HCT116 (cell line): Measurements from ENCODE around the gene LRBA. TPM values are rescaled to one million over a fixed set of nuclear protein-coding genes. Genes with fewer than 3 reads are reported as not detected.

Experiments
- ATAC-seq: fragments of 200-7000 bp; cut with Tn5 transposase; 2 replicates; pipeline ENCODE4 v1.9.1; 2020; ENCODE audit warnings: mild to moderate bottlenecking, moderate library complexity
- BruUV-seq: library from RNA; stranded (reverse); fragments of 400-500 nt; replicated peaks from 2 replicates; lab custom pipeline; 2021; lab: Mats Ljungman, UMichigan
- CTCF ChIA-PET: fragments of 300-600 bp; sonication (Branson Sonifier 250); formaldehyde crosslinking; loops from one replicate; lab custom pipeline; 2021; ENCODE audit warnings: antibody characterized with exemption; lab: Charles Lee
- POLR2A ChIA-PET: fragments of 300-600, 350-600 bp; sonication (Branson Sonifier 250); formaldehyde crosslinking; loops from one replicate; lab custom pipeline; 2021; ENCODE audit warnings: antibody characterized with exemption; lab: Charles Lee
- RAD21 ChIA-PET, 2 experiments: fragments of 300-600 bp; sonication (Branson Sonifier 250); formaldehyde crosslinking; loops; one replicate each; lab custom pipeline; 2023; ENCODE audit warnings: low total read pairs in 2 of 2; ENCODE audit not compliant: uncharacterized antibody in 2 of 2, unreplicated experiment in 2 of 2, low non-redundant PET in 1 of 2; lab: Charles Lee
- DNase-seq: peaks from one replicate; pipeline ENCODE4 v3.0.0-alpha.2; 2010; ENCODE audit warnings: low read depth, low spot score
- H2AFZ ChIP-seq: fragments of 200-600 bp; shearing (Covaris generic), sonication (generic); 2 replicates; pipeline ENCODE4 v1.6.1; 2017; ENCODE audit warnings: low read depth, mixed run types, mixed read lengths, antibody characterized with exemption, low read length; ENCODE audit not compliant: poor library complexity, severe bottlenecking
- H3K27ac ChIP-seq: 2 replicates; pipeline ENCODE4 v1.5.1; 2012; ENCODE audit warnings: low read depth, low read length
- H3K27me3 ChIP-seq: fragments of 200-600 bp; sonication (generic); 2 replicates; pipeline ENCODE4 v1.6.1; 2016; ENCODE audit warnings: mixed run types, low read length, mixed read lengths; ENCODE audit not compliant: insufficient read depth
- H3K36me3 ChIP-seq, 2 experiments: fragments of 200-500 bp in 1 of 2; fragments of 200-600 bp in 1 of 2; sonication (Bioruptor generic) in 1 of 2; sonication (generic) in 1 of 2; 2 replicates each; pipeline versions ENCODE4 v1.5.1 to v1.6.1; 2014 to 2016; ENCODE audit warnings: low read length in 2 of 2, inconsistent platforms in 1 of 2, mixed read lengths in 1 of 2, mixed run types in 1 of 2; ENCODE audit not compliant: insufficient read depth in 2 of 2, control insufficient read depth in 1 of 2
- H3K4me1 ChIP-seq, 2 experiments: fragments of 200-600 bp in 1 of 2; sonication (generic) in 1 of 2; 2 replicates each; pipeline versions ENCODE4 v1.5.1 to v1.6.1; 2012 to 2017; ENCODE audit warnings: low read length in 2 of 2, inconsistent platforms in 1 of 2, mild to moderate bottlenecking in 1 of 2, mixed read lengths in 1 of 2, mixed run types in 1 of 2, moderate library complexity in 1 of 2; ENCODE audit not compliant: insufficient read depth in 2 of 2, control insufficient read depth in 1 of 2
- H3K4me2 ChIP-seq: fragments of 200-600 bp; sonication (generic); 2 replicates; pipeline ENCODE4 v1.6.1; 2017; ENCODE audit warnings: mixed run types, low read length, mixed read lengths
- H3K4me3 ChIP-seq, 2 experiments: fragments of 200-600 bp in 1 of 2; sonication (generic) in 1 of 2; replicated peaks in 1 of 2; 2 replicates each; pipeline ENCODE4 v1.5.1; 2011 to 2016; ENCODE audit warnings: low read length in 2 of 2, control low read depth in 1 of 2, low read depth in 1 of 2, mild to moderate bottlenecking in 1 of 2, mixed read lengths in 1 of 2, mixed run types in 1 of 2
- H3K79me2 ChIP-seq: fragments of 200-600 bp; sonication (generic); 2 replicates; pipeline ENCODE4 v1.6.1; 2017; ENCODE audit warnings: mild to moderate bottlenecking, mixed run types, low read length, moderate library complexity, mixed read lengths; ENCODE audit not compliant: insufficient read depth
- H3K9ac ChIP-seq: fragments of 200-600 bp; sonication (generic); 2 replicates; pipeline ENCODE4 v1.6.1; 2016; ENCODE audit warnings: low read length, mixed read lengths
- H3K9me2 ChIP-seq: fragments of 200-600 bp; sonication (generic), shearing (Covaris generic); 2 replicates; pipeline ENCODE4 v1.6.1; 2017; ENCODE audit warnings: mixed run types, mild to moderate bottlenecking, moderate library complexity; ENCODE audit not compliant: insufficient read depth
- H3K9me3 ChIP-seq, 2 experiments: fragments of 200-500 bp in 1 of 2; fragments of 200-600 bp in 1 of 2; sonication (Bioruptor generic) in 1 of 2; sonication (generic) in 1 of 2; 2 replicates each; pipeline ENCODE4 v1.6.1; 2014 to 2017; ENCODE audit warnings: low read length in 2 of 2, mixed read lengths in 2 of 2, inconsistent platforms in 1 of 2, low read depth in 1 of 2, mild to moderate bottlenecking in 1 of 2, mixed run types in 1 of 2, moderate library complexity in 1 of 2; ENCODE audit not compliant: control insufficient read depth in 1 of 2, insufficient read depth in 1 of 2
- H4K20me1 ChIP-seq: fragments of 200-600 bp; sonication (generic), shearing (Covaris generic); 2 replicates; pipeline ENCODE4 v1.6.1; 2017; ENCODE audit warnings: mixed run types, mild to moderate bottlenecking, moderate library complexity; ENCODE audit not compliant: insufficient read depth
- ATF3 ChIP-seq: IDR thresholded peaks from 2 replicates; pipeline ENCODE4 v1.6.1; 2012
- CBX3 ChIP-seq: IDR thresholded peaks from 2 replicates; pipeline ENCODE4 v1.6.1; 2012; ENCODE audit warnings: low read depth
- CEBPB ChIP-seq: IDR thresholded peaks from 2 replicates; pipeline ENCODE4 v1.6.1; 2012; ENCODE audit warnings: low read depth
- ELF1 ChIP-seq: IDR thresholded peaks from 2 replicates; pipeline ENCODE4 v1.6.1; 2012; ENCODE audit warnings: low read depth, borderline replicate concordance
- EZH2phosphoT487 ChIP-seq: fragments of 200-600 bp; IDR thresholded peaks from 2 replicates; pipeline ENCODE4 v1.6.1; 2018; ENCODE audit warnings: antibody characterized with exemption, borderline replicate concordance
- FOSL1 ChIP-seq: IDR thresholded peaks from 2 replicates; pipeline ENCODE4 v1.6.1; 2012; ENCODE audit warnings: low read depth
- JUND ChIP-seq: IDR thresholded peaks from 2 replicates; pipeline ENCODE4 v1.6.1; 2012
- MAX ChIP-seq: IDR thresholded peaks from 2 replicates; pipeline ENCODE4 v1.6.1; 2012
- POLR2AphosphoS5 ChIP-seq: IDR thresholded peaks from 2 replicates; pipeline ENCODE4 v1.6.1; 2011; ENCODE audit warnings: mild to moderate bottlenecking, low read depth, low read length, moderate library complexity
- RAD21 ChIP-seq: IDR thresholded peaks from 2 replicates; pipeline ENCODE4 v1.6.1; 2012; ENCODE audit warnings: low read depth, mild to moderate bottlenecking
- REST ChIP-seq: IDR thresholded peaks from 2 replicates; pipeline ENCODE4 v1.6.1; 2012; ENCODE audit warnings: low read depth
- SIN3A ChIP-seq: IDR thresholded peaks from 2 replicates; pipeline ENCODE4 v1.6.1; 2012; ENCODE audit warnings: low read depth
- SRF ChIP-seq: IDR thresholded peaks from 2 replicates; pipeline ENCODE4 v1.6.1; 2012; ENCODE audit warnings: low read depth
- TCF7L2 ChIP-seq: IDR thresholded peaks from 2 replicates; pipeline ENCODE4 v1.7.0; 2011; ENCODE audit warnings: borderline replicate concordance, inconsistent platforms; ENCODE audit not compliant: insufficient read depth, insufficient read length; ENCODE audit errors: extremely low read depth
- ZBTB33 ChIP-seq: IDR thresholded peaks from 2 replicates; pipeline ENCODE4 v1.6.1; 2011; ENCODE audit warnings: mild to moderate bottlenecking, low read length, moderate library complexity; ENCODE audit not compliant: insufficient replicate concordance; ENCODE audit errors: extremely low read depth
- intact Hi-C: fragments of 100-400 bp; cut with micrococcal nuclease; formaldehyde crosslinking; loops from 2 replicates; pipeline ENCODE4 v1.10.0; 2022
- total RNA-seq: library from RNA; stranded (reverse); gene quantifications from one replicate; pipeline ENCODE4 v1.2.1, GENCODE V29; 2021; ENCODE audit not compliant: unreplicated experiment
- TF ChIP-seq, protein P1 (sequence below), 3 experiments: fragments of 200-600 bp in 1 of 3; sonication (generic) in 1 of 3; IDR thresholded peaks in 2 of 3; conservative IDR thresholded peaks in 1 of 3; 2 replicates each; pipeline ENCODE4 v1.5.1; 2012 to 2017; ENCODE audit warnings: low read depth in 2 of 3, low read length in 2 of 3, antibody characterized with exemption in 1 of 3, borderline replicate concordance in 1 of 3, control low read depth in 1 of 3, mild to moderate bottlenecking in 1 of 3, mixed read lengths in 1 of 3, mixed run types in 1 of 3, moderate library complexity in 1 of 3; ENCODE audit not compliant: insufficient read depth in 1 of 3

The LRBA gene
- total RNA-seq, 1 experiment from 2014 or later = 79.8 TPM

- H4K20me1 ChIP-seq = no peaks in the 10 kb centered on the region
- no peak overlapping the region for H3K4me3 ChIP-seq
- CTCF ChIA-PET = no interaction called here
- no peaks in the 10 kb centered on the region for H3K4me1 ChIP-seq
- no peaks in the 10 kb centered on the region for H3K27me3 ChIP-seq
- TF ChIP-seq, protein P1, sequence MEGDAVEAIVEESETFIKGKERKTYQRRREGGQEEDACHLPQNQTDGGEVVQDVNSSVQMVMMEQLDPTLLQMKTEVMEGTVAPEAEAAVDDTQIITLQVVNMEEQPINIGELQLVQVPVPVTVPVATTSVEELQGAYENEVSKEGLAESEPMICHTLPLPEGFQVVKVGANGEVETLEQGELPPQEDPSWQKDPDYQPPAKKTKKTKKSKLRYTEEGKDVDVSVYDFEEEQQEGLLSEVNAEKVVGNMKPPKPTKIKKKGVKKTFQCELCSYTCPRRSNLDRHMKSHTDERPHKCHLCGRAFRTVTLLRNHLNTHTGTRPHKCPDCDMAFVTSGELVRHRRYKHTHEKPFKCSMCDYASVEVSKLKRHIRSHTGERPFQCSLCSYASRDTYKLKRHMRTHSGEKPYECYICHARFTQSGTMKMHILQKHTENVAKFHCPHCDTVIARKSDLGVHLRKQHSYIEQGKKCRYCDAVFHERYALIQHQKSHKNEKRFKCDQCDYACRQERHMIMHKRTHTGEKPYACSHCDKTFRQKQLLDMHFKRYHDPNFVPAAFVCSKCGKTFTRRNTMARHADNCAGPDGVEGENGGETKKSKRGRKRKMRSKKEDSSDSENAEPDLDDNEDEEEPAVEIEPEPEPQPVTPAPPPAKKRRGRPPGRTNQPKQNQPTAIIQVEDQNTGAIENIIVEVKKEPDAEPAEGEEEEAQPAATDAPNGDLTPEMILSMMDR (IDR thresholded peaks at IDR 0.05 in 2 of 3, conservative IDR thresholded peaks at IDR 0.05 in 1 of 3; ENCODE audit: borderline replicate concordance in 1 of 3, insufficient read depth in 1 of 3, low read depth in 2 of 3, low read length in 2 of 3) = no peak
- TF ChIP-seq EZH2phosphoT487 (no peak), RAD21 (no peak), ATF3 (no peak), MAX (no peak), CBX3 (no peak), ZBTB33 (no peak), REST (no peak), SIN3A (no peak), TCF7L2 (no peak), CEBPB (no peak), SRF (no peak), ELF1 (no peak), FOSL1 (no peak), POLR2AphosphoS5 (no peak), JUND (no peak)
- TF ChIP-seq, all 23 proteins: peak for 0
- intact Hi-C loops = no loop called here
- no peak overlapping the region for H3K9ac ChIP-seq
- H3K79me2 ChIP-seq = no peaks in the 10 kb centered on the region
- DNase-seq (no peak), ATAC-seq (no peak)
- BruUV-seq = no TSS peak
- POLR2A ChIA-PET = no interaction called here
- no peak overlapping the region for H2AFZ ChIP-seq
- H3K4me2 ChIP-seq = no peak overlapping the region
- H3K9me2 ChIP-seq = no peaks in the 10 kb centered on the region
- no peaks in the 10 kb centered on the region for H3K9me3 ChIP-seq
- no peak overlapping the region for H3K27ac ChIP-seq
- RAD21 ChIA-PET = no interaction called here
- no peaks in the 10 kb centered on the region for H3K36me3 ChIP-seq
These were observed 33.8 kb upstream of the LRBA start for GRCh38 chr4:151048913-151049312.
